PC-9 (cell line): ENCODE measurements around the gene SUMO2.

Experiments
- CTCF ChIP-seq: fragments of 200-600 bp; sonication (generic); conservative IDR thresholded peaks from 2 replicates; pipeline ENCODE4 v1.6.1; 2017; ENCODE audit warnings: mixed run types, antibody characterized with exemption, mild to moderate bottlenecking, moderate library complexity
- EZH2 ChIP-seq: fragments of 200-600 bp; sonication (generic); IDR thresholded peaks from 2 replicates; pipeline ENCODE4 v1.8.0; 2017; ENCODE audit warnings: antibody characterized with exemption, low read depth

- no peak for TF ChIP-seq CTCF
- TF ChIP-seq EZH2: no peak
Observed at GRCh38 chr17:75173526-75173925, 9.2 kb downstream of the SUMO2 start.
